ENCODE measurements around the gene SLC4A9. TPM values are rescaled to one million over a fixed set of nuclear protein-coding genes. Genes with fewer than 3 reads are reported as not detected.

Gene SLC4A9, protein sequence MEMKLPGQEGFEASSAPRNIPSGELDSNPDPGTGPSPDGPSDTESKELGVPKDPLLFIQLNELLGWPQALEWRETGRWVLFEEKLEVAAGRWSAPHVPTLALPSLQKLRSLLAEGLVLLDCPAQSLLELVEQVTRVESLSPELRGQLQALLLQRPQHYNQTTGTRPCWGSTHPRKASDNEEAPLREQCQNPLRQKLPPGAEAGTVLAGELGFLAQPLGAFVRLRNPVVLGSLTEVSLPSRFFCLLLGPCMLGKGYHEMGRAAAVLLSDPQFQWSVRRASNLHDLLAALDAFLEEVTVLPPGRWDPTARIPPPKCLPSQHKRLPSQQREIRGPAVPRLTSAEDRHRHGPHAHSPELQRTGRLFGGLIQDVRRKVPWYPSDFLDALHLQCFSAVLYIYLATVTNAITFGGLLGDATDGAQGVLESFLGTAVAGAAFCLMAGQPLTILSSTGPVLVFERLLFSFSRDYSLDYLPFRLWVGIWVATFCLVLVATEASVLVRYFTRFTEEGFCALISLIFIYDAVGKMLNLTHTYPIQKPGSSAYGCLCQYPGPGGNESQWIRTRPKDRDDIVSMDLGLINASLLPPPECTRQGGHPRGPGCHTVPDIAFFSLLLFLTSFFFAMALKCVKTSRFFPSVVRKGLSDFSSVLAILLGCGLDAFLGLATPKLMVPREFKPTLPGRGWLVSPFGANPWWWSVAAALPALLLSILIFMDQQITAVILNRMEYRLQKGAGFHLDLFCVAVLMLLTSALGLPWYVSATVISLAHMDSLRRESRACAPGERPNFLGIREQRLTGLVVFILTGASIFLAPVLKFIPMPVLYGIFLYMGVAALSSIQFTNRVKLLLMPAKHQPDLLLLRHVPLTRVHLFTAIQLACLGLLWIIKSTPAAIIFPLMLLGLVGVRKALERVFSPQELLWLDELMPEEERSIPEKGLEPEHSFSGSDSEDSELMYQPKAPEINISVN
- not detected in 2 replicates for total RNA-seq

DNA sequence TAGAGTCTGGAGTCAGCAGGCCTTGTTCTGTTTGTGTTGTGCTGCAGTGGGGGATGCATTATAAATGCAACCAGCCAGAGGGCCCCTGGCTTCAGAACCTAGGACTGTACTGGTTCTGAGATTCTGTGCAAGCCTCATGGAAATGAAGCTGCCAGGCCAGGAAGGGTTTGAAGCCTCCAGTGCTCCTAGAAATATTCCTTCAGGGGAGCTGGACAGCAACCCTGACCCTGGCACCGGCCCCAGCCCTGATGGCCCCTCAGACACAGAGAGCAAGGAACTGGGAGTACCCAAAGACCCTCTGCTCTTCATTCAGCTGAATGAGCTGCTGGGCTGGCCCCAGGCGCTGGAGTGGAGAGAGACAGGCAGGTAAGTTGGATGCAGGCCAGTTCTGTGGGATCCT lies at the start of gene SLC4A9:
Gene SLC4A9, plus strand, starts transcription at position 94 of the 400 bp plus-strand sequence. Its CDS starts 43 bp downstream, at position 137.

DNA sequence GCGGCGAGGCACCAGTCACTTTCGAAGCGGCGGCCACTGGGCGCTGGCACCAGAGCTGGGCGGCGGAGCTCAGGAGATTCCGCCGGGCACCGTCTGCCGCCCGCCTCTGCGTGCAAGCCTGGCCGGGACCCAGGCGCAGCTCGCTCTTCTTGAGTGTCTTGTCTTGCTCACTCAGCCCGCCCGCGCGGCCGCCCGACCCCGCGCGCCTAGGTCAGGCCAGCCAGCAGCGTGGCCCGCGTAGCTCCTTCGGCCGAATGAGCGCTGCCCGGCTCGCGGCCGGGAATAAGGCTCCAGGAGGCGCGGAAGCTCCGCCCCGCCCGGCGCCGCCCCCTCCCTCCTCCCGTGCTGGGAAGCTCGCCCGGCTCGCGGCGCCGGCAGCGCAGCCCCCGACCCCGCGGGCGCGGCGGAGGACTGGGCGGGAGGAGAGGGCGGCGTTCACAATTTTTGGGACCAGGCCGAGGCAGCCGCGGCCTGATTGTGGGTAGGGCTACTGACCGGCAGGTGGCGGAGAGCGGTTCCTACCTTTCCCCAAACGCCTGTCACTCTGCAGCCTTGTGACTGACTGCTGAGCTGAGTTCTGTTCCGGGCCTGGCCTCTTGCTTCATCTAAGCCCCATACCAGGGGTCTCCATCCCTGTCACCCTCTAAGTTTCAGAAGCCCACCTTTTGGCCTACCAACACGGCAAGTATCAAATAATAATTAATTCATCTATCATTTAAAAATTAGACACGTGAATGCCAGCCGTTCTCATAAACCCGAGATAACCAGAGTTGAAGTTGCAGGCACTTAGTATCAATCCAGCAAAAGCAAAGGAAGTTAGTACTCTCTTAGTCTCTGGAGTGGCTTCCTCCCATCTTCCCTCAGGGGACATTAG lies 13.4 kb upstream of the SLC4A9 start, which contains the start of gene HBEGF:
Gene HBEGF, minus strand, starts transcription at position 256 of the 874 bp plus-strand sequence. CDS start 275 bp downstream, outside the sequence.

DNA sequence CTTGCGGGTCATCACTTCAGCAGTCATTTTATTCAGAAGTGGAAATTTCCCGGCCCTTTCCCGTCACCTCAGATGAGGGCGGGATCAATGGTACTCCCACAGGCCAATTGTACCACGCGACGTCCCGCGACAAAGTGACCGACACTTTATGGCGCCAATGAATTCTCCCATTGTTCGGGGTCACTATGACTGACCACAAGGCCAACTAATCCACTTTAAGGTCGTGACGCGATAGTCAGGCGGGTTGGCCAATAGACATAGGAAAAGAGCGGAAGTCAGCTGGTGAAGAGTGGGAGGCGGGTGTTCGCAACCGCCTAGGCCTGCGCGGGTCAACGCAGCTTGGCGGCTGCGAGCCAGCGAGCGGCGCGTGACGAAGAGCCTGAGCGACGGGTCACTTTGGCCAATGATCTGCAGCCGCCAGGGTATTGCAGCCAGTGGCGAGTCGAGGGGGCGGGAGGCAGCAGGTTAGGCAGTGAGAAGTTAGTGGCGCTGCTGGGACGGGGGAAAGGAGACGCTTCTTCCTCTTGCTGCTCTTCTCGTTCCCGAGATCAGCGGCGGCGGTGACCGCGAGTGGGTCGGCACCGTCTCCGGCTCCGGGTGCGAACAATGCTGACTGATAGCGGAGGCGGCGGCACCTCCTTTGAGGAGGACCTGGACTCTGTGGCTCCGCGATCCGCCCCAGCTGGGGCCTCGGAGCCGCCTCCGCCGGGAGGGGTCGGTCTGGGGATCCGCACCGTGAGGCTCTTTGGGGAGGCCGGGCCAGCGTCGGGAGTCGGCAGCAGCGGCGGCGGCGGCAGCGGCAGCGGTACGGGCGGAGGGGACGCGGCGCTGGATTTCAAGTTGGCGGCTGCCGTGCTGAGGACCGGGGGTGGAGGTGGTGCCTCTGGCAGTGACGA lies 41.6 kb downstream of the SLC4A9 start, which contains the start of gene ANKHD1:
Gene ANKHD1, plus strand, starts transcription at position 472 of the 896 bp plus-strand sequence. Its CDS starts 135 bp downstream, at position 607.

Other genes with a start within 250 kb of the SLC4A9 start
- gene PURA, start 246.1 kb upstream of the SLC4A9 start, total RNA-seq, result 14.4 and 14.7 TPM in 2 replicates
- 5.8 and 9.7 TPM in 2 replicates for gene IGIP, start 234.3 kb upstream of the SLC4A9 start, total RNA-seq
- gene CYSTM1, start 185.0 kb upstream of the SLC4A9 start, total RNA-seq, result 35.6 and 61.1 TPM in 2 replicates
- 66.1 and 82.0 TPM in 2 replicates for gene PFDN1, start 57.1 kb upstream of the SLC4A9 start, total RNA-seq
- gene HBEGF, start 13.6 kb upstream of the SLC4A9 start, total RNA-seq, result 4.4 and 5.2 TPM in 2 replicates
- gene ANKHD1, start 41.6 kb downstream of the SLC4A9 start, total RNA-seq, result 32.7 and 34.0 TPM in 2 replicates
- 2.1 and 5.2 TPM in 2 replicates for gene EIF4EBP3, start 187.5 kb downstream of the SLC4A9 start, total RNA-seq
- 40.5 and 51.4 TPM in 2 replicates for gene SRA1, start 197.3 kb downstream of the SLC4A9 start, total RNA-seq
- 7.3 and 9.6 TPM in 2 replicates for gene APBB3, start 204.4 kb downstream of the SLC4A9 start, total RNA-seq
- 27.2 and 36.3 TPM in 2 replicates for gene SLC35A4, start 204.6 kb downstream of the SLC4A9 start, total RNA-seq

Measured in cardiac atrium fibroblast (primary cell).